Heart right ventricle (tissue), 16 donors: ENCODE measurements around the gene GAS2L1. TPM values are rescaled to one million over a fixed set of nuclear protein-coding genes. Genes with fewer than 3 reads are reported as not detected.

Experiments
- ATAC-seq, 8 donors: fragments of 200-7000 bp; cut with Tn5 transposase; one replicate each; pipeline ENCODE4 v1.9.1; 2020; ENCODE audit warnings: mild to moderate bottlenecking in 8 of 8, moderate library complexity in 8 of 8, moderate number of reproducible peaks in 1 of 8
- DNase-seq, 2 donors: peaks; one replicate each; pipeline ENCODE4 v3.0.0-alpha.2; 2020
- H3K27ac ChIP-seq, 10 donors: fragments of 200-600 bp; sonication (generic) in 2 of 10; one replicate each; pipeline versions ENCODE4 v1.5.0 to v1.8.0; 2020 to 2022; ENCODE audit warnings: mild to moderate bottlenecking in 3 of 10
- H3K27me3 ChIP-seq, 7 donors: fragments of 200-600 bp; one replicate each; pipeline ENCODE4 v1.8.0; 2021 to 2022; ENCODE audit warnings: mild to moderate bottlenecking in 2 of 7
- H3K36me3 ChIP-seq, 9 donors: fragments of 200-600 bp; sonication (generic) in 1 of 9; one replicate each; pipeline versions ENCODE4 v1.5.0 to v1.8.0; 2020 to 2022; ENCODE audit warnings: mild to moderate bottlenecking in 2 of 9
- H3K4me1 ChIP-seq, 9 donors: fragments of 200-600 bp; sonication (generic) in 1 of 9; one replicate each; pipeline versions ENCODE4 v1.5.0 to v1.8.0; 2020 to 2022; ENCODE audit warnings: mild to moderate bottlenecking in 4 of 9
- H3K4me3 ChIP-seq, 10 donors: fragments of 200-600 bp; sonication (generic) in 2 of 10; one replicate each; pipeline versions ENCODE4 v1.5.0 to v1.8.0; 2020 to 2022; ENCODE audit warnings: mild to moderate bottlenecking in 7 of 10, moderate library complexity in 2 of 10
- H3K9me3 ChIP-seq, 11 donors: fragments of 200-600 bp in 10 of 11; sonication (generic) in 2 of 11; one replicate each; pipeline versions ENCODE4 v1.5.0 to v1.8.0; 2013 to 2022; ENCODE audit warnings: mild to moderate bottlenecking in 2 of 11, control low read depth in 1 of 11, moderate library complexity in 1 of 11
- WGBS, 2 donors: extraction: QIAGEN DNeasy Blood & Tissue Kit; methylation state at CpG; one replicate each; pipeline ENCODE4 v1.1.7; 2013; ENCODE audit warnings: inconsistent platforms in 1 of 2; 5-methylcytosine and 5-hydroxymethylcytosine counted together
- intact Hi-C, 10 donors: fragments of 100-400 bp; cut with DNase I; formaldehyde crosslinking; loops; one replicate each; pipeline versions ENCODE4 v1.11.1 to v1.14.2; 2022
- polyA plus RNA-seq, 2 donors: library from polyadenylated mRNA; stranded (reverse); fragments of 200-250 nt; gene quantifications; one replicate each; pipeline ENCODE4 v1.2.3, GENCODE V29; 2013
- total RNA-seq, 10 donors: library from RNA; stranded (reverse); fragmentation: NEBNext Ultra II Directional in 3 of 10; extraction: Animal tissue kit (Norgen Biotek cat#: 25700) in 3 of 10; gene quantifications; one replicate each; pipeline versions ENCODE4 v1.2.1 to v1.2.4, GENCODE V29; 2021 to 2023
- TF ChIP-seq, protein P1 (sequence below), 9 donors: fragments of 200-600 bp; sonication (generic) in 2 of 9; IDR thresholded peaks; one replicate each; pipeline versions ENCODE4 v1.5.0 to v1.8.0; 2021 to 2022; ENCODE audit warnings: antibody characterized with exemption in 9 of 9, mild to moderate bottlenecking in 5 of 9, moderate library complexity in 1 of 9
- donor health status: Arrhythmogenic right ventricular cardiomyopathy.
- donor health status: ischemic (EF 13 %, LVEDD 7.1; RV severe dilation, severe dysfunction).
- donor health status: healthy with polysubstance abuse.
- donor health status: DM: no; HTN: yes; CAD: no.
- donor health status: DM: no; HTN: no; CAD: no.
- donor health status: ischemic (EF 25% LVEDD 6.9; RV normal size, moderate dysfunction).
- donor health status: ischemic (EF 25% LVEDD 5.7; RV mildly dilated, moderate dysfunction).
- donor health status: healthy.
- donor health status: DM: yes; HTN: yes; CAD: no.
- donor health status: Ischemic cardiomyopathy.
- donor health status: ischemic (EF 35%, LVEDD 5.7; RV mildly dilated, moderate dysfunction).
- donor health status: nonischemic (EF 11% LVEDD 7.7; RV severe dilation, severe dysfunction).
- donor health status: DM: yes; HTN: yes; CAD: no.
- donor health status: PGD.
- donor health status: ischemic (EF 29% LVEDD 5.4; RV normal size, mild dysfunction).
- donor health status: nonischemic (EF 23%, LVEDD 6.1; RV moderate dilation, normal function).

GAS2L1 gene
- total and polyA plus RNA-seq, 12 donors = 10.9 to 45.0 (median 15.0) TPM

DNA sequence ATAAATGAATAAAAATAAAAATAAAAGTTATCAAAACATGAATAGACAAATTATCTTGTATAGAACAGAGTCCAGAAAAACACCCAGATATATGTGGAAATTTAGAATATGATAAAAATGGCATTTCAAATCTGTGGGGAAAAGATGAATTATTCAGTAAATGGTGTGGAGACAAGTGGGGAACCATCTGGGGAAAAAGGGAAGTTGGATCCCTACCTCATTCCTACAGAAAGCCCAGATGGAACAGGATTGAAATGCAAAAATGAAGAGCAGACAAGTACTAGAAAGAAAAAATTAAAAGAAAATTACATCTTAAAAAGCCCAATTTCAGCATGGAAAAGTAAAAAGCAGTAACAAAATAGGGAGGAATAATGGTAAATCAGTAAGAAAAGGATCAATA, 17.2 kb downstream of the GAS2L1 start:
- Histone ChIP-seq H3K27ac (no peak overlapping the region), H3K36me3 (peaks cover 0 to 27% (median 14%) of the 10 kb centered on the region in 9 donors), H3K9me3 (no peaks in the 10 kb centered on the region), H3K4me1 (no peaks in the 10 kb centered on the region), H3K4me3 (no peak overlapping the region), H3K27me3 (no peaks in the 10 kb centered on the region)
- TF ChIP-seq, protein P1, sequence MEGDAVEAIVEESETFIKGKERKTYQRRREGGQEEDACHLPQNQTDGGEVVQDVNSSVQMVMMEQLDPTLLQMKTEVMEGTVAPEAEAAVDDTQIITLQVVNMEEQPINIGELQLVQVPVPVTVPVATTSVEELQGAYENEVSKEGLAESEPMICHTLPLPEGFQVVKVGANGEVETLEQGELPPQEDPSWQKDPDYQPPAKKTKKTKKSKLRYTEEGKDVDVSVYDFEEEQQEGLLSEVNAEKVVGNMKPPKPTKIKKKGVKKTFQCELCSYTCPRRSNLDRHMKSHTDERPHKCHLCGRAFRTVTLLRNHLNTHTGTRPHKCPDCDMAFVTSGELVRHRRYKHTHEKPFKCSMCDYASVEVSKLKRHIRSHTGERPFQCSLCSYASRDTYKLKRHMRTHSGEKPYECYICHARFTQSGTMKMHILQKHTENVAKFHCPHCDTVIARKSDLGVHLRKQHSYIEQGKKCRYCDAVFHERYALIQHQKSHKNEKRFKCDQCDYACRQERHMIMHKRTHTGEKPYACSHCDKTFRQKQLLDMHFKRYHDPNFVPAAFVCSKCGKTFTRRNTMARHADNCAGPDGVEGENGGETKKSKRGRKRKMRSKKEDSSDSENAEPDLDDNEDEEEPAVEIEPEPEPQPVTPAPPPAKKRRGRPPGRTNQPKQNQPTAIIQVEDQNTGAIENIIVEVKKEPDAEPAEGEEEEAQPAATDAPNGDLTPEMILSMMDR (IDR thresholded peaks at IDR 0.05) = no peak
- intact Hi-C loops = no loop called here
- ATAC-seq (no peak), DNase-seq (no peak)

DNA sequence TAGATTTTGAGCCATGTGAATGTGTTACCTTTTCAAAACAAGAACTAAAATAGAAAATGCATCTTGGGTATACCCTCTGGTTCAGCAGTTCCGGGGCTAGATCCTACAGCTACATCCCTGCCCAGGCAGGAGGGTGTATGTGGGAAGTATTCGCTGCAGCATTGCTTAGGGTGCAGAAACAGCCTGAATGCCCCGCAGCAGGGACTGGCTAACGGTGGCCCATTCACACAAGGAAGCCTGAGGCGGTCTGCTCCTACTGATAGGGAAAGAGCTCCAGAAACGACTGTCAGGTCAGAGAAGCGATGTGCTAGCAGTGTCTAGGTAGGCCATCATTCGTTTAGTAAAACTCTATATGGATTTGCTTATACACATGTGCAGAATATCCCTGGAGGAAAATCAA, 18.9 kb downstream of the GAS2L1 start:
- TF ChIP-seq, protein P1 (IDR thresholded peaks at IDR 0.05) = no peak
- ATAC-seq = no peak
- intact Hi-C loops = no loop called here
- Histone ChIP-seq H3K36me3 (peaks cover 0 to 44% (median 26%) of the 10 kb centered on the region in 9 donors), H3K27ac (no peak overlapping the region), H3K4me3 (no peak overlapping the region), H3K27me3 (no peaks in the 10 kb centered on the region), H3K9me3 (no peaks in the 10 kb centered on the region), H3K4me1 (peaks cover 0 to 5% (median 0%) of the 10 kb centered on the region in 9 donors)
- 83 to 84% methylated on average over 8 of the region's 8 CpGs for WGBS, 2 donors
- no peak for DNase-seq

DNA sequence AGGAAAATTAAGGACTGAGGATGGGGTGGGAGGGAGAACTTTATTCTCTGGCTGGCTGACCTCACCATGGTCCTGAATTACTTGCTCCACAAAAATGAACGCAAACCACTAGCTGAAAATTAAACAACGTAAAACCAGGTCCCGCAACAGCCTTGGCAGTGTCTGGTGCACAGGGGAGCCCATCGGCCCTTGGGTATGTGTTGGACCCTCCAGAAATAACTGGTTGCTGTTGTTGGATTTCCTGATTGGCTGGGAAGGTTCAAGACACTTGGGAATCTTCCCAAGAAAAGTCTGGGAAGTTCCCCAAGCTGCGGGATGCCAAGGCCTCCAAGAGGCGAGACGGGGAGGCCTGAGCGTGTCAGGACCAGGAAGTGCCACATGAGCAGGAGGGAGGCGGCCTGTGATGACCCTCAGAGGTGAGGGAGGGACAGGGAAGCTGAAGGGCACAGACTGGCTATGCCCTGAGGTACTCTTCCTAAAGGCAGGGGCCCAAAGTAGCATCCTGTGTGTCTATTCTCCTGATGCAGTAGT, 19.4 kb downstream of the GAS2L1 start:
- Histone ChIP-seq H3K36me3 (peaks cover 0 to 49% (median 27%) of the 10 kb centered on the region in 9 donors), H3K4me3 (no peak overlapping the region), H3K27ac (no peak overlapping the region), H3K9me3 (no peaks in the 10 kb centered on the region), H3K27me3 (no peaks in the 10 kb centered on the region), H3K4me1 (peaks cover 0 to 10% (median 5%) of the 10 kb centered on the region in 9 donors)
- TF ChIP-seq, protein P1 (IDR thresholded peaks at IDR 0.05) = no peak
- no peak for DNase-seq
- intact Hi-C loops = no loop called here
- ATAC-seq = peak in 1 of 8 donors; percentile 8
- 55 to 58% methylated on average over 9 of the region's 9 CpGs for WGBS, 2 donors

DNA sequence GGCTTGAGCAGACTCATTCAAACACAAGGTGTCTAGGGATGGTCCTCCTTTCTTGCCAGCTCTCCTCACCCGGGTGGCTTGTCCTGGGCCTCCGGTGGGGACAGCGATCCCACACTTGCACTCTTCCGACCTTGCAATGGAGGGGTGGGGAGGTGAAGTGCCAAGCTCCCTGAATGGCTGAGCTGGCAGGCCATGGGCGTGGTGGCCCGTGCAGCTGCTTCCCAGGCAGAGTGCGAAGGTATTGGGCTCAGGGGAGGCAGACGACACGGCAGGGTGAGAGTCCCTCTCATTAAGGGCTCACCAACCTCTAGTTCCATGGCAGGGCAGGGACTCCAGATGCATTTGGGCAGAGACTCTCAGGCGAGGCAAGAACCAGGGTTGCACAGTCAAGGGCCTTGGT, 20.0 kb downstream of the GAS2L1 start:
- WGBS, 2 donors = 93 to 96% methylated on average over 10 of the region's 10 CpGs
- TF ChIP-seq, protein P1 (IDR thresholded peaks at IDR 0.05) = no peak
- intact Hi-C loops = no loop called here
- Histone ChIP-seq H3K27me3 (no peaks in the 10 kb centered on the region), H3K36me3 (peaks cover 0 to 56% (median 27%) of the 10 kb centered on the region in 9 donors), H3K4me1 (peaks cover 0 to 14% (median 10%) of the 10 kb centered on the region in 9 donors), H3K9me3 (no peaks in the 10 kb centered on the region), H3K4me3 (no peak overlapping the region), H3K27ac (no peak overlapping the region)
- no peak for ATAC-seq
- no peak for DNase-seq
